A673 (cell line): ENCODE data around the gene UTF1. TPM values are rescaled to one million over a fixed set of nuclear protein-coding genes. Genes with fewer than 3 reads are reported as not detected.

Experiments
- BruUV-seq: library from RNA; stranded (reverse); fragments of 400-500 nt; replicated peaks from 2 replicates; lab custom pipeline; 2021; lab: Mats Ljungman, UMichigan
- CTCF ChIA-PET: fragments of 300-600 bp; sonication (Branson Sonifier 250); formaldehyde crosslinking; loops from one replicate; lab custom pipeline; 2022; ENCODE audit warnings: antibody characterized with exemption; lab: Charles Lee
- POLR2A ChIA-PET: fragments of 300-600 bp; sonication (Branson Sonifier 250); formaldehyde crosslinking; loops from one replicate; lab custom pipeline; 2022; ENCODE audit warnings: antibody characterized with exemption; ENCODE audit not compliant: low non-redundant PET; lab: Charles Lee
- DNase-seq: peaks from one replicate; pipeline ENCODE4 v3.0.0-alpha.2; 2015; ENCODE audit warnings: low spot score
- H3K27ac ChIP-seq: fragments of 200-600 bp; sonication (generic); 2 replicates; pipeline ENCODE4 v1.5.1; 2016; ENCODE audit warnings: mixed run types, low read depth, mild to moderate bottlenecking, mixed read lengths, antibody characterized with exemption, low read length; ENCODE audit not compliant: poor library complexity, severe bottlenecking
- H3K27me3 ChIP-seq: fragments of 200-600 bp; sonication (generic); replicated peaks from 2 replicates; pipeline ENCODE4 v1.6.1; 2017; ENCODE audit warnings: mixed run types, low read depth, mild to moderate bottlenecking, mixed read lengths, antibody characterized with exemption, low read length; ENCODE audit not compliant: insufficient read depth, poor library complexity
- H3K36me3 ChIP-seq: fragments of 200-600 bp; sonication (generic); 2 replicates; pipeline ENCODE4 v1.6.1; 2016; ENCODE audit warnings: mixed run types, mild to moderate bottlenecking, mixed read lengths, antibody characterized with exemption, low read length; ENCODE audit not compliant: insufficient read depth, poor library complexity, severe bottlenecking
- H3K4me1 ChIP-seq: fragments of 200-600 bp; sonication (generic); 2 replicates; pipeline ENCODE4 v1.6.1; 2017; ENCODE audit warnings: mixed run types, mild to moderate bottlenecking, mixed read lengths, antibody characterized with exemption, low read length; ENCODE audit not compliant: insufficient read depth, poor library complexity, severe bottlenecking
- H3K4me3 ChIP-seq: fragments of 200-600 bp; sonication (generic); 2 replicates; pipeline ENCODE4 v1.5.1; 2016; ENCODE audit warnings: low read depth, mixed run types, mild to moderate bottlenecking, mixed read lengths, low read length; ENCODE audit not compliant: poor library complexity, severe bottlenecking
- H3K9me3 ChIP-seq: fragments of 200-600 bp; sonication (generic); 2 replicates; pipeline ENCODE4 v1.6.1; 2016; ENCODE audit warnings: mixed run types, low read depth, mild to moderate bottlenecking, mixed read lengths, antibody characterized with exemption, low read length; ENCODE audit not compliant: poor library complexity, severe bottlenecking
- CTCF ChIP-seq: fragments of 300-800, 200-600 bp; sonication (generic); conservative IDR thresholded peaks from 2 replicates; pipeline ENCODE4 v1.5.1; 2017; ENCODE audit warnings: low read depth, mild to moderate bottlenecking, antibody characterized with exemption, low read length, moderate library complexity, mixed read lengths
- EZH2 ChIP-seq: fragments of 200-600 bp; sonication (generic); IDR thresholded peaks from 2 replicates; pipeline ENCODE4 v1.6.1; 2017; ENCODE audit warnings: borderline replicate concordance, low read depth, mild to moderate bottlenecking, mixed read lengths, antibody characterized with exemption, low read length; ENCODE audit not compliant: poor library complexity, severe bottlenecking
- intact Hi-C: fragments of 100-400 bp; cut with micrococcal nuclease; formaldehyde crosslinking; loops from one replicate; pipeline ENCODE4 v1.10.0; 2022; ENCODE audit not compliant: unreplicated experiment
- total RNA-seq: library from RNA; stranded (reverse); gene quantifications from 2 replicates; pipeline ENCODE4 v1.2.3, GENCODE V29; 2021

The UTF1 gene
- total RNA-seq, 1 experiment from 2014 or later, result not detected

- Histone ChIP-seq H3K27me3 (peaks cover 37% of the 10 kb centered on the region), H3K27ac (no peak overlapping the region), H3K4me3 (no peak overlapping the region), H3K9me3 (no peaks in the 10 kb centered on the region), H3K36me3 (no peaks in the 10 kb centered on the region), H3K4me1 (no peaks in the 10 kb centered on the region)
- no peak for TF ChIP-seq EZH2
- no peak for TF ChIP-seq CTCF
- POLR2A ChIA-PET, result no interaction called here
- DNase-seq, result no peak
- intact Hi-C loops, result no loop called here
- no TSS peak for BruUV-seq
- CTCF ChIA-PET, result no interaction called here
Measured at GRCh38 chr10:133204226-133205015, 25.6 kb upstream of the UTF1 start.

GRCh38 chr10:133205146-133205545 is 24.9 kb upstream of the UTF1 start:
- Histone ChIP-seq H3K27me3 (peaks cover 37% of the 10 kb centered on the region), H3K4me3 (no peak overlapping the region), H3K9me3 (no peaks in the 10 kb centered on the region), H3K36me3 (no peaks in the 10 kb centered on the region), H3K27ac (no peak overlapping the region), H3K4me1 (no peaks in the 10 kb centered on the region)
- CTCF ChIA-PET, result no interaction called here
- BruUV-seq, result no TSS peak
- DNase-seq, result no peak
- no peak for TF ChIP-seq CTCF
- no peak for TF ChIP-seq EZH2
- intact Hi-C loops, result no loop called here
- POLR2A ChIA-PET, result no interaction called here

GRCh38 chr10:133206356-133207040 is 23.5 kb upstream of the UTF1 start:
- no TSS peak for BruUV-seq
- H3K4me1 ChIP-seq, result no peaks in the 10 kb centered on the region
- no peaks in the 10 kb centered on the region for H3K36me3 ChIP-seq
- H3K4me3 ChIP-seq, result no peak overlapping the region
- intact Hi-C loops, result no loop called here
- no peak for DNase-seq
- no peak for TF ChIP-seq EZH2
- TF ChIP-seq CTCF, result no peak
- peaks cover 35% of the 10 kb centered on the region for H3K27me3 ChIP-seq
- POLR2A ChIA-PET, result no interaction called here
- no peak overlapping the region for H3K27ac ChIP-seq
- CTCF ChIA-PET, result no interaction called here
- no peaks in the 10 kb centered on the region for H3K9me3 ChIP-seq
